Measurements from ENCODE around the gene KCNJ5.

Gene KCNJ5

GRCh38 chr11:128890543-128891368 lies at the start of gene KCNJ5:
TSS of gene KCNJ5 (plus strand) at chr11:128891356. CDS start at chr11:128911274, 19,918 bp downstream.
- DNase-seq (ENCODE audit: extremely low spot score, insufficient read length, low read depth) (no peak), FAIRE-seq (no peak)

- peak; percentile 64 for FAIRE-seq
- DNase-seq (ENCODE audit: extremely low spot score, insufficient read length, low read depth): no peak
Measured at GRCh38 chr11:128841461-128842072, 49.6 kb upstream of the KCNJ5 start.

GRCh38 chr11:128843198-128843785 lies 47.9 kb upstream of the KCNJ5 start:
- FAIRE-seq (no peak), DNase-seq (ENCODE audit: extremely low spot score, insufficient read length, low read depth) (no peak)

GRCh38 chr11:128845334-128845780 lies 45.8 kb upstream of the KCNJ5 start:
- DNase-seq (ENCODE audit: extremely low spot score, insufficient read length, low read depth) (no peak), FAIRE-seq (peak; percentile 63)

- FAIRE-seq: no peak
- no peak for DNase-seq (ENCODE audit: extremely low spot score, insufficient read length, low read depth)
Measured at GRCh38 chr11:128846985-128847384, 44.2 kb upstream of the KCNJ5 start.

- FAIRE-seq: peak; percentile 65
- DNase-seq (ENCODE audit: extremely low spot score, insufficient read length, low read depth): peak; percentile 22
Measured at GRCh38 chr11:128848815-128849455, 42.2 kb upstream of the KCNJ5 start.

GRCh38 chr11:128852327-128853023 lies 38.7 kb upstream of the KCNJ5 start:
- FAIRE-seq: no peak
- no peak for DNase-seq (ENCODE audit: extremely low spot score, insufficient read length, low read depth)

- FAIRE-seq: no peak
- DNase-seq (ENCODE audit: extremely low spot score, insufficient read length, low read depth): no peak
Measured at GRCh38 chr11:128853559-128853958, 37.6 kb upstream of the KCNJ5 start.

GRCh38 chr11:128854841-128855240 lies 36.3 kb upstream of the KCNJ5 start:
- FAIRE-seq: no peak
- DNase-seq (ENCODE audit: extremely low spot score, insufficient read length, low read depth): no peak

GRCh38 chr11:128856241-128856640 lies 34.9 kb upstream of the KCNJ5 start:
- FAIRE-seq (no peak), DNase-seq (ENCODE audit: extremely low spot score, insufficient read length, low read depth) (no peak)

- FAIRE-seq (no peak), DNase-seq (ENCODE audit: extremely low spot score, insufficient read length, low read depth) (no peak)
Measured at GRCh38 chr11:128857341-128857740, 33.8 kb upstream of the KCNJ5 start.

GRCh38 chr11:128859563-128860441 lies 31.4 kb upstream of the KCNJ5 start:
- DNase-seq (ENCODE audit: extremely low spot score, insufficient read length, low read depth): peak; percentile 67
- FAIRE-seq: peak; percentile 70

- no peak for FAIRE-seq
- no peak for DNase-seq (ENCODE audit: extremely low spot score, insufficient read length, low read depth)
Measured at GRCh38 chr11:128860571-128861361, 30.4 kb upstream of the KCNJ5 start.

- no peak for DNase-seq (ENCODE audit: extremely low spot score, insufficient read length, low read depth)
- no peak for FAIRE-seq
Measured at GRCh38 chr11:128862406-128862805, 28.8 kb upstream of the KCNJ5 start.

- FAIRE-seq (no peak), DNase-seq (ENCODE audit: extremely low spot score, insufficient read length, low read depth) (no peak)
Measured at GRCh38 chr11:128862908-128863660, 28.1 kb upstream of the KCNJ5 start.

- no peak for DNase-seq (ENCODE audit: extremely low spot score, insufficient read length, low read depth)
- no peak for FAIRE-seq
Measured at GRCh38 chr11:128865490-128865889, 25.7 kb upstream of the KCNJ5 start.

GRCh38 chr11:128867277-128867676 lies 23.9 kb upstream of the KCNJ5 start, which contains the start of gene KCNJ1:
TSS of gene KCNJ1 (minus strand) at chr11:128867296. CDS start at chr11:128840243, 27,053 bp downstream.
- DNase-seq (ENCODE audit: extremely low spot score, insufficient read length, low read depth) (no peak), FAIRE-seq (no peak)
